GM12878 (cell line): ENCODE data around the gene TBC1D12. TPM values are rescaled to one million over a fixed set of nuclear protein-coding genes. Genes with fewer than 3 reads are reported as not detected.

Experiments used
- BACH1 ChIP-seq: fragments of 450-650 bp; IDR thresholded peaks from 2 replicates; pipeline ENCODE4 v1.6.1; 2017; ENCODE audit warnings: mild to moderate bottlenecking, borderline replicate concordance
- BCL11A ChIP-seq: IDR thresholded peaks from 2 replicates; pipeline ENCODE4 v1.6.1; 2011; ENCODE audit warnings: low read depth, low read length
- CREM ChIP-seq: IDR thresholded peaks from 2 replicates; pipeline ENCODE4 v1.6.1; 2014; ENCODE audit warnings: antibody characterized with exemption, low read depth
- EZH2 ChIP-seq: IDR thresholded peaks from 2 replicates; pipeline ENCODE4 v1.6.1; 2012; ENCODE audit warnings: low read depth, mild to moderate bottlenecking, control low read depth, inconsistent platforms, low read length, borderline replicate concordance; ENCODE audit not compliant: control insufficient read depth
- FOS ChIP-seq: IDR thresholded peaks from 3 replicates; pipeline ENCODE4 v1.6.1; 2011; ENCODE audit warnings: borderline replicate concordance; ENCODE audit not compliant: insufficient read length; ENCODE audit errors: extremely low read depth
- IRF4 ChIP-seq: IDR thresholded peaks from 2 replicates; pipeline ENCODE4 v1.6.1; 2011; ENCODE audit warnings: low read depth, low read length
- JUNB ChIP-seq: IDR thresholded peaks from 2 replicates; pipeline ENCODE4 v1.6.1; 2016; ENCODE audit warnings: antibody characterized with exemption, mild to moderate bottlenecking
- LARP7 ChIP-seq: fragments of 450-650 bp; IDR thresholded peaks from 2 replicates; pipeline ENCODE4 v1.6.1; 2017; ENCODE audit warnings: mild to moderate bottlenecking
- MAX ChIP-seq: IDR thresholded peaks from 2 replicates; pipeline ENCODE4 v1.6.1; 2012; ENCODE audit warnings: low read depth, low read length, improper control_type of control experiment
- MEF2B ChIP-seq: fragments of 450-650 bp; IDR thresholded peaks from 2 replicates; pipeline ENCODE4 v1.6.1; 2018; ENCODE audit warnings: mild to moderate bottlenecking, moderate library complexity; ENCODE audit not compliant: partially characterized antibody, poor library complexity, severe bottlenecking
- RB1 ChIP-seq: fragments of 450-650 bp; formaldehyde crosslinking; IDR thresholded peaks from 2 replicates; pipeline ENCODE4 v1.6.1; 2017; ENCODE audit warnings: mild to moderate bottlenecking, borderline replicate concordance
- RCOR1 ChIP-seq: conservative IDR thresholded peaks from 2 replicates; pipeline ENCODE4 v1.6.1; 2012; ENCODE audit warnings: low read depth, low read length, improper control_type of control experiment
- SMAD1 ChIP-seq: fragments of 450-650 bp; IDR thresholded peaks from 2 replicates; pipeline ENCODE4 v1.6.1; 2018; ENCODE audit warnings: mild to moderate bottlenecking, low read depth; ENCODE audit not compliant: partially characterized antibody
- SRF ChIP-seq, 2 experiments: IDR thresholded peaks; 2 replicates each; pipeline ENCODE4 v1.6.1; 2011; ENCODE audit warnings: low read depth in 2 of 2, low read length in 2 of 2, mild to moderate bottlenecking in 1 of 2, moderate library complexity in 1 of 2
- TCF12 ChIP-seq: IDR thresholded peaks from 2 replicates; pipeline ENCODE4 v1.6.1; 2011; ENCODE audit warnings: low read depth, mild to moderate bottlenecking, low read length
- YY1 ChIP-seq: IDR thresholded peaks from 2 replicates; pipeline ENCODE4 v1.6.1; 2011; ENCODE audit warnings: low read depth, mild to moderate bottlenecking, low read length
- polyA plus RNA-seq, 11 experiments: library from polyadenylated mRNA; depleted of rRNA in 4 of 11; unstranded in 6 of 11; stranded (reverse) in 5 of 11; fragments of >200 nt; fragmentation: Nextera tagmentation in 4 of 11; fragmentation: Illumina TruSeq in 1 of 11; extraction: Ambion mirVana in 4 of 11; extraction: Trizol in 1 of 11; gene quantifications; 1 replicate in 1 of 11; 2 replicates in 10 of 11; pipeline versions ENCODE4 v1.2.1 to v1.2.3, GENCODE V29; 2011 to 2016; ENCODE audit warnings: inconsistent platforms in 2 of 11, missing spikeins in 2 of 11, low read depth in 1 of 11
- total RNA-seq, 4 experiments: library from RNA; depleted of rRNA in 3 of 4; stranded (reverse); fragments of >200 nt in 3 of 4; fragmentation: Illumina TruSeq in 1 of 4; extraction: Trizol in 1 of 4; gene quantifications; 2 replicates each; pipeline versions ENCODE4 v1.2.1 to v1.2.3, GENCODE V29; 2013 to 2021
- TF ChIP-seq, protein P1 (sequence below): fragments of 450-650 bp; IDR thresholded peaks from 2 replicates; pipeline ENCODE4 v1.6.1; 2017; ENCODE audit warnings: antibody characterized with exemption, mild to moderate bottlenecking, moderate library complexity
- TF ChIP-seq, protein P2 (sequence below): fragments of 450-650 bp; IDR thresholded peaks from 2 replicates; pipeline ENCODE4 v1.6.1; 2016; ENCODE audit warnings: mild to moderate bottlenecking
- TF ChIP-seq, protein P3 (sequence below): fragments of 450-650 bp; IDR thresholded peaks from 2 replicates; pipeline ENCODE4 v1.6.1; 2017; ENCODE audit warnings: mild to moderate bottlenecking, moderate library complexity
- TF ChIP-seq, protein P4 (sequence below): IDR thresholded peaks from 2 replicates; pipeline ENCODE4 v1.6.1; 2011; ENCODE audit warnings: low read depth, low read length, improper control_type of control experiment, borderline replicate concordance

Gene TBC1D12
- total and polyA plus RNA-seq, 10 of the 15 experiments (the other 5 are each of a cell fraction or from before 2014, with no cell fraction given) = 2.6 to 7.5 (median 3.8) TPM

GRCh38 chr10:94362360-94363250, 39.7 kb upstream of the TBC1D12 start, which contains the start of gene NOC3L (continued):
- TF ChIP-seq, protein P1, sequence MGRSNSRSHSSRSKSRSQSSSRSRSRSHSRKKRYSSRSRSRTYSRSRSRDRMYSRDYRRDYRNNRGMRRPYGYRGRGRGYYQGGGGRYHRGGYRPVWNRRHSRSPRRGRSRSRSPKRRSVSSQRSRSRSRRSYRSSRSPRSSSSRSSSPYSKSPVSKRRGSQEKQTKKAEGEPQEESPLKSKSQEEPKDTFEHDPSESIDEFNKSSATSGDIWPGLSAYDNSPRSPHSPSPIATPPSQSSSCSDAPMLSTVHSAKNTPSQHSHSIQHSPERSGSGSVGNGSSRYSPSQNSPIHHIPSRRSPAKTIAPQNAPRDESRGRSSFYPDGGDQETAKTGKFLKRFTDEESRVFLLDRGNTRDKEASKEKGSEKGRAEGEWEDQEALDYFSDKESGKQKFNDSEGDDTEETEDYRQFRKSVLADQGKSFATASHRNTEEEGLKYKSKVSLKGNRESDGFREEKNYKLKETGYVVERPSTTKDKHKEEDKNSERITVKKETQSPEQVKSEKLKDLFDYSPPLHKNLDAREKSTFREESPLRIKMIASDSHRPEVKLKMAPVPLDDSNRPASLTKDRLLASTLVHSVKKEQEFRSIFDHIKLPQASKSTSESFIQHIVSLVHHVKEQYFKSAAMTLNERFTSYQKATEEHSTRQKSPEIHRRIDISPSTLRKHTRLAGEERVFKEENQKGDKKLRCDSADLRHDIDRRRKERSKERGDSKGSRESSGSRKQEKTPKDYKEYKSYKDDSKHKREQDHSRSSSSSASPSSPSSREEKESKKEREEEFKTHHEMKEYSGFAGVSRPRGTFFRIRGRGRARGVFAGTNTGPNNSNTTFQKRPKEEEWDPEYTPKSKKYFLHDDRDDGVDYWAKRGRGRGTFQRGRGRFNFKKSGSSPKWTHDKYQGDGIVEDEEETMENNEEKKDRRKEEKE = no peak
- TF ChIP-seq RCOR1 = no peak
- TF ChIP-seq, protein P2, sequence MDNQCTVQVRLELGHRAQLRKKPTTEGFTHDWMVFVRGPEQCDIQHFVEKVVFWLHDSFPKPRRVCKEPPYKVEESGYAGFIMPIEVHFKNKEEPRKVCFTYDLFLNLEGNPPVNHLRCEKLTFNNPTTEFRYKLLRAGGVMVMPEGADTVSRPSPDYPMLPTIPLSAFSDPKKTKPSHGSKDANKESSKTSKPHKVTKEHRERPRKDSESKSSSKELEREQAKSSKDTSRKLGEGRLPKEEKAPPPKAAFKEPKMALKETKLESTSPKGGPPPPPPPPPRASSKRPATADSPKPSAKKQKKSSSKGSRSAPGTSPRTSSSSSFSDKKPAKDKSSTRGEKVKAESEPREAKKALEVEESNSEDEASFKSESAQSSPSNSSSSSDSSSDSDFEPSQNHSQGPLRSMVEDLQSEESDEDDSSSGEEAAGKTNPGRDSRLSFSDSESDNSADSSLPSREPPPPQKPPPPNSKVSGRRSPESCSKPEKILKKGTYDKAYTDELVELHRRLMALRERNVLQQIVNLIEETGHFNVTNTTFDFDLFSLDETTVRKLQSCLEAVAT = peak; percentile 20; the same call in 1 of the 2 replicates
- no peak for TF ChIP-seq SMAD1
- peak; percentile 95; the same call in 1 of the 2 replicates for TF ChIP-seq RB1
- peak; percentile 71 for TF ChIP-seq LARP7
- no peak for TF ChIP-seq JUNB
- no peak for TF ChIP-seq EZH2
- 0 out of 4 replicates have a peak, but pooled peaks have one; percentile 38 to 41 for TF ChIP-seq SRF (IDR thresholded peaks at IDR 0.05; ENCODE audit: low read depth in 2 of 2, low read length in 2 of 2)
- TF ChIP-seq, protein P3, sequence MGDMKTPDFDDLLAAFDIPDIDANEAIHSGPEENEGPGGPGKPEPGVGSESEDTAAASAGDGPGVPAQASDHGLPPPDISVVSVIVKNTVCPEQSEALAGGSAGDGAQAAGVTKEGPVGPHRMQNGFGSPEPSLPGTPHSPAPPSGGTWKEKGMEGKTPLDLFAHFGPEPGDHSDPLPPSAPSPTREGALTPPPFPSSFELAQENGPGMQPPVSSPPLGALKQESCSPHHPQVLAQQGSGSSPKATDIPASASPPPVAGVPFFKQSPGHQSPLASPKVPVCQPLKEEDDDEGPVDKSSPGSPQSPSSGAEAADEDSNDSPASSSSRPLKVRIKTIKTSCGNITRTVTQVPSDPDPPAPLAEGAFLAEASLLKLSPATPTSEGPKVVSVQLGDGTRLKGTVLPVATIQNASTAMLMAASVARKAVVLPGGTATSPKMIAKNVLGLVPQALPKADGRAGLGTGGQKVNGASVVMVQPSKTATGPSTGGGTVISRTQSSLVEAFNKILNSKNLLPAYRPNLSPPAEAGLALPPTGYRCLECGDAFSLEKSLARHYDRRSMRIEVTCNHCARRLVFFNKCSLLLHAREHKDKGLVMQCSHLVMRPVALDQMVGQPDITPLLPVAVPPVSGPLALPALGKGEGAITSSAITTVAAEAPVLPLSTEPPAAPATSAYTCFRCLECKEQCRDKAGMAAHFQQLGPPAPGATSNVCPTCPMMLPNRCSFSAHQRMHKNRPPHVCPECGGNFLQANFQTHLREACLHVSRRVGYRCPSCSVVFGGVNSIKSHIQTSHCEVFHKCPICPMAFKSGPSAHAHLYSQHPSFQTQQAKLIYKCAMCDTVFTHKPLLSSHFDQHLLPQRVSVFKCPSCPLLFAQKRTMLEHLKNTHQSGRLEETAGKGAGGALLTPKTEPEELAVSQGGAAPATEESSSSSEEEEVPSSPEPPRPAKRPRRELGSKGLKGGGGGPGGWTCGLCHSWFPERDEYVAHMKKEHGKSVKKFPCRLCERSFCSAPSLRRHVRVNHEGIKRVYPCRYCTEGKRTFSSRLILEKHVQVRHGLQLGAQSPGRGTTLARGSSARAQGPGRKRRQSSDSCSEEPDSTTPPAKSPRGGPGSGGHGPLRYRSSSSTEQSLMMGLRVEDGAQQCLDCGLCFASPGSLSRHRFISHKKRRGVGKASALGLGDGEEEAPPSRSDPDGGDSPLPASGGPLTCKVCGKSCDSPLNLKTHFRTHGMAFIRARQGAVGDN = peak; percentile 98
- TF ChIP-seq MEF2B = no peak
- TF ChIP-seq IRF4 = no peak
- no peak for TF ChIP-seq FOS
- TF ChIP-seq BACH1 = peak; percentile 59; the same call in 1 of the 2 replicates
- TF ChIP-seq YY1 = peak; percentile 70
- TF ChIP-seq MAX = peak; percentile 95
- TF ChIP-seq BCL11A = no peak
- TF ChIP-seq, protein P4, sequence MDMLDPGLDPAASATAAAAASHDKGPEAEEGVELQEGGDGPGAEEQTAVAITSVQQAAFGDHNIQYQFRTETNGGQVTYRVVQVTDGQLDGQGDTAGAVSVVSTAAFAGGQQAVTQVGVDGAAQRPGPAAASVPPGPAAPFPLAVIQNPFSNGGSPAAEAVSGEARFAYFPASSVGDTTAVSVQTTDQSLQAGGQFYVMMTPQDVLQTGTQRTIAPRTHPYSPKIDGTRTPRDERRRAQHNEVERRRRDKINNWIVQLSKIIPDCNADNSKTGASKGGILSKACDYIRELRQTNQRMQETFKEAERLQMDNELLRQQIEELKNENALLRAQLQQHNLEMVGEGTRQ = no peak; the same call in 1 of the 2 replicates
- TF ChIP-seq CREM = peak; percentile 59
- TF ChIP-seq TCF12 = no peak
